ENCODE measurements around the gene CLRN3.
A peak's percentile ranks its signal among the peaks of the same experiment; 100 is the strongest.

The CLRN3 gene, protein sequence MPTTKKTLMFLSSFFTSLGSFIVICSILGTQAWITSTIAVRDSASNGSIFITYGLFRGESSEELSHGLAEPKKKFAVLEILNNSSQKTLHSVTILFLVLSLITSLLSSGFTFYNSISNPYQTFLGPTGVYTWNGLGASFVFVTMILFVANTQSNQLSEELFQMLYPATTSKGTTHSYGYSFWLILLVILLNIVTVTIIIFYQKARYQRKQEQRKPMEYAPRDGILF

DNA sequence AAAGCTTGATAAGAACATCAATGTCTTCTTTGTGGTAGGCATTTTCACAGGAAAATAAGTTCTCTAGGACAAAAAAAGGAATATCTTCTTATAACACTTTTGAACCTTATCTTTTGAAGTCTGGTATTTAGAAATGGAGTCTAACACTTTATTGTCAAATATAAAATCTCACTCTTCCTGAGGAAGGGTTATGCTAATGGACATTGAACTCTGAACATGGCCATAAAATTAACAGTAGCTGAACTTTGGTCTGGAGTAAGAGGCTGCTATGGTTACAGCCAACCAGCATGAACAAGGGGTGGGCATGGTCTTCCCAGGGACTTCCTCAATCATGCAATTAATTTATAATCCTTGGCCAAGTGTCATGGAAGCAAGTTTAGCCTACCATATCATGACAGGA is at the start of gene CLRN3:
Gene CLRN3, minus strand, starts transcription at position 199 of the 400 bp plus-strand sequence. Its CDS starts 157 bp downstream, at position 42.
- DNase-seq: no peak

DNA sequence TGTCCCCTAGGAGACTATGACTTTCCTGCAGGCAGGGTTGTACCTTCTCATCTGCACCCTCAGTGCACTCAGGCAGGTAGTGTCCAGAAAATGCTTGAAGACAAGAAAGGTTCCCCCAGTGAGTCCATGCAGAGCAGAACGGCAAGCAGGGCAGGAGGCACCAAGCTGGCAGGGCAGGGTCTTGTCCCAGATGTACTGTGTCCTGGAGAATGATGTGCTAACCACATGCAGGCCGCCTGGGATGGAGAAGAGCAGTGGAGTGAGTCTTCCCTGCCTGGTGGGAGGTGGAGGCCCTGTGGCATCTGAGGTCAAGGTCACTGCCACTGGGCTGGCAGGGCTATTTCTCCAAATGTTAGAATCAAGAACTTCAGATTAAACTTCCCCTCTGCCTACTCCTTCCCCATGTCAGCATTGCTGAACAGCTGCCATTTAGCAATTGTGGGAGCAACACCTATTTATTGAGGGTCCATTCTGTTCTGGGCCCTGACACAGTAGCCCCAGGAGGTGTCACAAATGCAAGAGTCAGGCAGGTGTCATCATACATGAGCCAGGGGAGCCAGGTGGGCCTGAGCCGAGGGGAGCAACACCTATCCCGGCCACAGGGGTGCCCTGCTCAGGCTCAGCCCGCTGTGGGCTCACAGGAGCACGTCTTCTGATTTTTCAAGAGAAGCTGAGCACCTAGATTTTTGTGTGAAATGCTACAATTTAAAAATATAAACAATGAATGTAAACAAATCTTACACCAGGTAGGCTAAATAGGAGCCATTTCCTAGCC is 48.3 kb upstream of the CLRN3 start:
- DNase-seq: no peak

DNA sequence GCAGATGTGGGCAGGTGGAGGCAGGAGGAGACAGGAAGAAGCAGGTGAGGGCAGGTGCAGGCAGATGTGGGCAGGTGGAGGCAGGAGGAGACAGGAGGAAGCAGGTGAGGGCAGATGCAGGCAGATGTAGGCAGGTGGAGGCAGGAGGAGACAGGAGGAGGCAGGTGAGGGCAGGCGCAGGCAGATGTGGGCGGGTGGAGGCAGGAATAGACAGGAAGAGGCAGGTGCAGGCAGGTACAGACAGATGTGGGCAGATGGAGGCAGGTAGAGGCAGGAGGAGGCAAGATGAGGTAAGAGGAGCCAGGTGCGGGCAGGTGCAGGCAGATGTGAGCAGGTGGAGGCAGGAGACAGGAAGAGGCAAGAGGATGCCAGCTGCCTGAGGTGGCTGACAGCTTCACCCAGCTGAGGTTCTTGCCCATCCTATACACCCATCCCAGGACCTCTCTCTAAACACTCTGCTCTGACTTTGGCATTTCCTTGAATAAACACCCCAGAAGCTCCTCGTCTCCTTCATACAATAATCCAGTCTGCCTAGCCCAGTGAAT is 47.1 kb upstream of the CLRN3 start:
- no peak for DNase-seq

DNA sequence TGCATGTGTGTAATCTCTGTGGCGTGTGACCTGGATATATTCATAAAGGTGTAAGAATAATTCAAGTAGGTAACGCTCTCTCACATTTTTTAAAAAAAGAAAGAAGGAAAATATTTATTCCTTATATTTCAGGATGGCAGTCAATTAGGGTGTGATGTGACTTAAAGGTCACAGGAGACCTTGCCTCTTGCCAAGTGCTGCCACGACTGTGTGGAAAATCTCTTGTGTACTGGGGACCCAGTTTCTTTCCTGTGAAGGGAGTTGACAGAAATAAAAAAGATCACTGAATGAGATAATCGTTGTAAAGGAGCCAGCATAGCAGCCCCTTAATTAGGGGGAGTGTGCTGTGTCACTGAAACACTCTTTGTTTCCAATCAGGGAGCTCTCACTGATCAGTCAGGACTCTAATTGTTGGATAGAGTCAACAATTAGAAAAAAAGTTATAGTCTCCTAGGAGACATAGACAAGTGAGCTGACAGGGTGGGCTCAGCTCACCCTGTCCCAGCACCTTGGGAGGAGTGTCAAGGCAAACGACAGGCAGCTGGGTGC is 45.2 kb upstream of the CLRN3 start:
- no peak for DNase-seq

DNA sequence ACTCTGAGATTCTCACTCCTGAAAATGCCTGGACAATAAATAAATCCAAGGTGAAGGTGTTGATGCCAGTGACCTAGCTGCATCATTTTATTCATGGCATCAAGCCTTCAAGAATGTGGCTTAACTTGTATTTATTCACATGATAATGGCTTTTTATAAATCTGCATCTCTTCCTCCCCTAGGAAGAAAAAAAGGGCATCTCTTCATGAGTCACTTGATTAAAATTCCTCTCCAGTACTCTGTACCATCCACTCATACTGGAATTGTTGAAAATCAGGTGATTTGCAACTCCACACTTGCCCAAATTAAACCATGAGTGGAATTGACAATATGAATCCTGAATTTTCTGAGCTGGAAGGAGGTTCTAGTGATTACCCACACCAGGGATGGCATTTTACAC is 44.3 kb upstream of the CLRN3 start:
- no peak for DNase-seq

DNA sequence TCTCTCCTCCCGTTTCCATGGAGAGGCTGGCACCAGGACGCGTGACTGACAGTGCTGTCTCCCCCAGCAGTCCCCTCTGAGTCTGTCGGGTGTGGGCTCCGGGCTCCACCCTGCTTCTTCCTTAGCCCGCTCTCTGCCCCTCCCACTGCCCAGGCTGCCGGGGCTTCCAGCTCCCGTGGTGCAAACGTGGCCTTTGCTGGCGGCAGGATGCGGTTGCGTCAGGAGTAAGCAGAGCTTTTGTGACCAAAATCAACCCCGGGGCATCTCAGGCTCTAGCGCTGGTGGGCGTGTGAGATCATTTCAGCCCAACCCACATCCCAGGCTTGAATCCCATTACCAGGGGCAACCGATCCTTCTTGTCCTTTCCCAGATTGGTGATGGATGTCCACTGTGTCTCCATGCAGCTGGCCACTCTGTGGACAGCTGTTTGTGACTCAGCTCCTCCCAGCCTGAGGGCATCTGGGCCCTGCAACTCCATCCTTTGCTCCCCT is 42.4 kb upstream of the CLRN3 start:
- no peak for DNase-seq

DNA sequence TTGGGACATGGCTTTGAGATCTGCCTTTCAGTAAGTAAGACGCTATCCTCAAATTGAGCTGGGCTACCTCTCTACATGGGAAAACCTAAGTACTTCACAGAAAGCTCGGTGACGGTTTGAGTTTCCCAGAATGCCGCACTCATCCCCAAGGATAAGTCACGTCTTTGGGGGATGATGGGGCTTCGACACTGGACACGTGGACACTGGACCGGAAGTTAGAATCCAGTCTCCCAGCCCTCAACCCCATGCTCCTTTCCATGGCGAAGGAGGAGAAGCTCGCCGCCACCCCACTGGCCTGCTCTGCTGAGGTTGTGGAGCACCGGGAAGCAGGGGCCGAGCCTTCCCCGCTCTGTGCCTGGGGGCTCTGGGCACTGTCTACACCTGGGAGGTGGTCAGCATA is 41.6 kb upstream of the CLRN3 start:
- no peak for DNase-seq

DNA sequence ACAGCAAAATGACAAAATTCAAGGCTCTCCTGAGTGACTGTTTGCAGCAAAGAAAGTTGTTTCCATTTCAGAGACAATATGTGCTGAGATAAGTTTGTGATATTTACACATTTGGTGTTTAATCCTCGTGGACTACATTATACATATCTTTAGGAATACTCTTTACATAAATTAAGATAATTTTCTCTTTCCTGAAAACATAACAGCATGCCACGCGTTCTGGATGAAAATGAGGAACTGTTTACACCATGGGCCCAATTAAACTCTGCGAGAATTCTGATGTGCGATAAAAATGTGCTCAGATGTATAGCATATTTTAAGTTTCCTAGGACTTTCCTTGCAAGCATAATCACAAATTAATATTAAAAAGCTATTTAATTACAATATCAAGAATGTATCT is 40.5 kb upstream of the CLRN3 start:
- no peak for DNase-seq

DNA sequence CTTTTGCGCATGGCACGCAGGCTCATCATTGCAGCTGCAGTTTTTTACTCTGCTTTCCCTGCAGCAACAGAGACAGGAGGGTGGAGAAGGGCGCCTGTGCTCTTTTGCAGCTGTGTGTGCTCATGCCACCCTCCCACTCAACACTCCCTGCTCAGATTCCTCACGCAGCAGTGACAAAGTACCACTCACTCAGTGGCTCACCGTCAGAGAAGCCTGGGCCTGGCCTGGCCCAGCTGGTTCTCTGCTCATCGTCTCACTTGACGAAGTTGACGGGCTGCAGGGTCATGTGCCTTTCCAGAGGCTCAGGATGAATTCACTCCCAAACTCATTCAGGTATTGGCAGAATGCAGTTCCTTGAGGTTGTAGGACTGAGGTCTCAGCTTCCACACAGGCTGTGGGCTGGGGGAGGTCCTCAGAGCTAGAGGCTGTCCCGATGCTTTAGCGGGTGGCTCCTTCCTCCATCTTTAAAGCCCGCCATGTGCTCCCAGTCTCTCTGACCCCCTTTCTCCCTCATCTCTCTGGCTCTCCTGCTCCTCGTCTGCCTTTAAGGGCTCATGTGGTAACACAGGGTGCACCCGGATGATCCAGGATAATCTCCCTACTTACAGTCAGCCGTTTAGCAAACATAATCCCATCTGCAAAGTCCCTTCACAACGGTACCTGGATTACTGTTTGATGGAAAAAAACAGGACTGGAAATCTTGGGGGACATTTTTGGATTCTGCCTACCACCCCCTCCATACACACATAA is 40.0 kb upstream of the CLRN3 start:
- no peak for DNase-seq

DNA sequence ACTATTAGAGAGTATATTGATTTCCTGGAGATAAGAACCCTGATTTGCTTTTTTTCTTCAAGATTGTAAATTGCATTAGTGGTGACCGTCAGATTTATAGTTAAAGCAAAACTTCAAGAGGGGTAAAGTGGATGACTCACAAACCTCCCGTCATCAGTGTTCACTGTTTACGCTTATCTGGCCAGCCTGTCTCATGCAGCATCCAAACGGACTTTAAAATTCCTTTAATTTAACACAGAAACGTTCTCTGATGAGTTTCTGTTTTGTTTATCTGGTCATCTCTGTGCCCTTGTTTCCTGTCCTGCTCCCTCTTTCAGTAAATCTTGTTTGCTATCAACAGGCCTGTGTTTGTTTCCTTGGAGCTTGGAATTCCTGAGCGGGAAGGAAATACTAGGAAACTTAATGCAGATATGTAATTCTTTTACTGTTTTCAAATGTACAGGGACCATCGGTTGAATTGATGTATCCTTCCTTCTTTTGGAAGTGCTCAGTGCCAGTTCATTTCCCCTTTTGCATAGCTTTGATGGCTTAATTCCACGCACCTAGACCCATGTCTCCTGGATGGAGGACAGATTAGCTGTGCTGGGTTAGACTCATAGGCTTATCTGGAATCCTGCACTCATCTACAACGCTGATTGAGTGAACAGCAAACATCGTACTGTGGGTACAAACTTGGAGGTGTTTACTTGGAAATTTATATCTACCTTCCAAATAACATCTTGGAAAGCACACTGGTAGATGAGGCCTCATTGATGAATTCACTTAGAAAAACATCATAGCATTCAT is 35.5 kb upstream of the CLRN3 start:
- no peak for DNase-seq

DNA sequence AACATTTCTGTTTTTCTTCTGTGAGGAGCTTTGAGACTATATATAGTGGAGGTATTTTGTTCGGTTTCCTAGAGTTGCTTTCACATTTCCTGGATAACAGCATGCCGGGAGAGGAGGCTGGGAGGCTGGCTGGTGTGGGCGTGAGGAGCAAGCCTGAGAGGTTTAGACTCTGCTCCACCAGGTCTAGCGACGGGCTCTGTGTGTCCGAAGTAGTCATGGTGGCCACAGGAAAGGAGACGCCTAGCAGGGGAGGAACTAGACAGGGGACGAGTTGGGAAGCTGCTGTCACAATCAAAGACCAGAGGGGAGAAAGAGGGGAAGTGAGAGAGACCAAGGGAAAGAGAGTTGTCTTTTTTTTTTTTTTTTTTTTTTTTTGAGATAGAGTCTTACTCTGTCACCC is 33.7 kb upstream of the CLRN3 start:
- peak; percentile 94 for DNase-seq

DNA sequence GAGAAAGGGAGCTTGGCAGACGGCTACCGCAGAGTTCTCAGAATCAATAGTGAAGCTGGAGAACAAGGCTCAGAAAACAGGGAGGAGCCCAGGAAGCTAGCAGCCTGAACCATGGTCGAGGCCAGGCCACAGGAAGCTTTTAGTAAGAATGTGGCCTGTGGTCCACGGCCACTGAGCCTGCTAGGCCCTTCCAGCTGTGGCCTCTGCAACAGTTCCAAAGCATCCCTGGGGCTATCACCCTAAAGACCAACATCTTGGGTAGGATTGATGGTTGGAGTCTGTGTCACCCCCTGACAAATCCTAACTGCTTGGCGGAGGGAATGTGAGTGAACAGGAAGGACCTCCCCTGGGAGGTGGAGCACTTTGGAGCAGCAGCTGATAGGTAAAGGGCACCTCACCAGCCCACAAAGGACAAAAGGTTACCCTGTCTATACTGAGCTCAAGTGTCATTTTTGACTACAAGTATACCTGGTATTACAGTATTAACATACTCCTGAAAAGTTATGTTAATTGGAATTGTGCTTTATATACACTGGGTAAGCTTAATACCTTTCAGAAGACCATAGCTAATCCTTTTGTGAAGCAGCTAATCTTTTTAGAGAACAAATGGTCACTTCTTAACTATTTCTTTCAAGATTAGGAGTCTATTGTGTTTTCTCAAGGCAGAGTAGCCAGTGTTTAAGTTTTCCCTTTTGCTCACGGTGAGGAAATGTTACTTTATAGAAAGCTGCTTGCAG is 32.9 kb upstream of the CLRN3 start:
- peak; percentile 95 for DNase-seq

DNA sequence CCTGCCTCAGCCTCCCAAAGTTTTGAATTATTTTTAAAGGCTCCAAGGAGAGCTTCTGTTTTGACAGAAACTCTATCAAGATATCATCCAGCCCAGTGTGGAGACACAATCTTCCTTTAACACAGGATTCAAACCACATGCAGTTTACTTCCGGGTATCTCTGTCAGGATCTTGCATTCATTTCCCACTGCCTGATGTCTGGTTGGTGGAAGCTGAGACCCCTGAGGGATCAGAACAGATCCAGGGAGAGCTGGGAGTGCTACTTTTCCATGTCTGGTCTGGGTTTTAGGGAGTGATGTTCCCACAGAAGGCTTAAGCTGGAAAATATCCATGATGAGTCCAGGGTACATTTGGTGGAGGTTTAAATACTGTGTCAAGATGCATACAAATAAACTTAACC is 30.9 kb upstream of the CLRN3 start:
- no peak for DNase-seq

DNA sequence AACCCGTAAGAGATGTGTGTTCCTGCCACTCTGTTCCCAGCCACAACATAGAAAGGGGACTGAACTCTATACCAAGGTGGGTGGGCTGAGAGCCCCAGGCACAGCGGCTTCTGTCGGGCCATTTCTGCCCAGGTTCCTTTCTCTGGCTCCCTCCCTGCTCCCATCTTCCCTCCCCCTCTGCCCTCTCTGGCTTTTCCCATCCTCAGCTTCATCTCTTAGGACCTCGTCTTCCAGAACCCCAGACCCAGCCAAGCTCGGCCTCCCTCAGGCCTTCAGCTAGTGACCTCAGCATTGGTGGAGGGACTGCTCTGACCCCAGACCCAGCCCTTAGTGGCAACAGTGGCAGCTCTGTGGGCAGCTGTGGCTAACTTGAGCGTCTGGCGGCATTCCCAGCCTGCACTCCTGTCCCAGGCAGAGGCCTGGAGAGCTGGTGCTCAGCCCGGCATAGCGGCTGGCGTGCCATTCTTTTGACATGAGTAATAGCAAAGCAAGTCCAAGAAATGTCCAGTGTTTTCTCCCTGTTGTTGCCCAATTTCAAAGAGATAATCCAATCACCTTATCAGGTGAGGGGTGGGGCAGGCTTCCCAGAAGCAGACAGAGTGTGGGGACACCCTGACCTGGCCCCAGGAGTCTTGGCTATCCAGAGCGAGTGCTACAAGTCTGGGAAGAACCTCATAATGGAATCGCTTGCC is 30.1 kb upstream of the CLRN3 start:
- DNase-seq: no peak

DNA sequence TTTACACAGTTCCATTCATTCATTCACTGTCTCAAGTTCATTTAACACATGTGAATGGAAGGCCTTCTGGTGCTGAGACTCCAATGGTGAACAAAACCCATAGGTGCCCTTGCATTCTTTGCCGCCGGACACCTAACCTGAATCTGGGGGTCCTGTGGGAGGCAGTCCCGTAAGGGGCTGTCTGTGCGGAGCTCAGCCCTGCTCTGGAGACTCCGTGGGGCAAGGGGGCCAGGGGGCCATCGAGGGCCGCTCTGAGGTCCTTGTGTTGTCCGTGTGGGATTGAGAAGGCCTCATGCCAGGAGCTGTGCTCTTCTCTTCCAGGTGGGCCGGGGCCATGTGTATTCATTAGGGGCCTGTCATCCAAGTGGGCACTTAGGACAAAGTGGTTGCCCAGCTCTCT is 29.5 kb upstream of the CLRN3 start:
- DNase-seq: no peak

DNA sequence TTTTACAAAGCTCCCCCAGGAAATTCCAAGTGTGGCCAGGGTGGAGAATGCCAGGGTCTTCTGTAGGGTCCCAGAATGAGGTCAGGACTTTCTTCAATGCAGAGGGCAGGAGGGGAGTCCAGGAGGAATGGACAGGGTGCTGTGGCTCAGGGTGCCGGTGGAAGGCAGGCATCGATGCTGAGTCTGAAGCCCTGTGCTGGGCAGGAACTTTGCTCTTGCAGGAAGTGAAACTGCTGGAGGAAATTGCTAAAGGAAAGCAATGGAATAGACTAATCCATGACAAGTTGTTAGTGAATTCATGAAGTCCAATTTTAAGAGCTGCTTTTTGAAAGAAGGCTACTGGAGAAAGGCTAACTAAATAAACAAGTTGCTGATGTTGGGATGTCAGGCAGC is 29.0 kb upstream of the CLRN3 start:
- peak; percentile 91 for DNase-seq

DNA sequence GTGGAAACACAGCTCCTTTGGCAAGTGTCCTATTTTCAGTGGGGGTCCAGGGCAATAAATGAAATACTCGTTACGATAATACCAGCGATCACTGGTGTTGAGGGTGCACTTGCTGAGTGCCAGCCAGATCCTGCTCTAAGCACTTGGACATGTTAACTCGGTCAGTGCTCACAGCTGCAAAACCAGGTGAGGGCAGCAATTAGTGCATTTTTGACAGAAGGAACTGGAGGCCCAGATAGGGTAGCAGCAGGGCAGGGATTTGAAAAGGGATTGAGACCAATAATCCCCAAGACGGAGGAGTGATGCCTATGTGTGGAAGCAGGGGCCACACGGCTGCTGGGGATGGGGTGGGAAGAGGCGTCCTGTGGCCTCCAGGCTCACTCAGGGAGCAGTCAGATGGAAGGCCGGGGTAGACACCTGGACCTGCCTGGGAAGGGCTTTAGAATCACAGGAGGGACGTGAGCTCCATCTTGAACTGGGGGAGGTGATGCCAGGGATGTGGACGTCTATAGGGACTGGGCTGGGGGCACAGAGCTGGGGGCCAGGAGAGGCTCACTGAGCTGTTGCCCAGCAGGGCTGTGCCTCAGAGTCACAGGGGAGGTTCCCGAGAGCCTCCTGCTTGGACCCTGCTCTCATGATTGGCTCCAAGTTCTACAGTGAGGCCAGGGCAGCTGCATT is 28.5 kb upstream of the CLRN3 start:
- DNase-seq: no peak

DNA sequence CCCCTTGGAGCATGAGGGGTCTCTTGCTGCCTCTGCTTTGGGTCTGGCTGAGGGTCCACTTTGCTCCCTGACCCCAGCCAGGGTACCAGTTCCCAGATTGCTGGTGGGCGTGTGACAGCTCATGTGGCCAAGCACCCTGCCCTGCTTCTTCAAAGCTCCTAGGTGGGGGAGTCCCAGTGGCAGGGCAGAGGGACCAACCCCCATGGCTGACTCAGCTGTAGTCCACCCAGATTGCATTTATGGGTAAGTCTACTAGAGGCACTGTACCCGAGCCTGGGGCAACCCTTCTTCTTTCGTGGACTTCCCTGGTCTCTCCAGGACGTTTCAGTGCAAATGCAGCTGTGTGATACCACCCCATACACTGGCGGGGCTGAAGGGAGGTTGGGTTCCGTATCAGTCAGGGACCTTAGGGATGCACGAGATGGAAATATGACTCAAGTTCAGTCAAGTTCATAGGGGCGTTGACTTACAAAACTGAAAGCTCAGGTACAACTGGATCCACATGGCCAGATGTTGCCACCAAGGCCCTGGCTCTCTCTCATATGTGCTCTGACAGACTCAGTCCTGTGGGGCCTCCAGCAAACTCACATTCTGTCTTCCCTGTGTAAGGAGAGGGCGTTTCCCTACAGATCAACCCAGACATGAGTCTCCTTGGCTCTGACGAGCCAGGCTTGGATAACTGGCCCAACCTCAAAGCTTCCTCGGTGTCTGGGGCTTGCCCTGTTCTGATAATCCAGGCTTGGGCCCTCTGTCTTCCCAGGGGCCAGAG is 27.7 kb upstream of the CLRN3 start:
- DNase-seq: peak; percentile 63

DNA sequence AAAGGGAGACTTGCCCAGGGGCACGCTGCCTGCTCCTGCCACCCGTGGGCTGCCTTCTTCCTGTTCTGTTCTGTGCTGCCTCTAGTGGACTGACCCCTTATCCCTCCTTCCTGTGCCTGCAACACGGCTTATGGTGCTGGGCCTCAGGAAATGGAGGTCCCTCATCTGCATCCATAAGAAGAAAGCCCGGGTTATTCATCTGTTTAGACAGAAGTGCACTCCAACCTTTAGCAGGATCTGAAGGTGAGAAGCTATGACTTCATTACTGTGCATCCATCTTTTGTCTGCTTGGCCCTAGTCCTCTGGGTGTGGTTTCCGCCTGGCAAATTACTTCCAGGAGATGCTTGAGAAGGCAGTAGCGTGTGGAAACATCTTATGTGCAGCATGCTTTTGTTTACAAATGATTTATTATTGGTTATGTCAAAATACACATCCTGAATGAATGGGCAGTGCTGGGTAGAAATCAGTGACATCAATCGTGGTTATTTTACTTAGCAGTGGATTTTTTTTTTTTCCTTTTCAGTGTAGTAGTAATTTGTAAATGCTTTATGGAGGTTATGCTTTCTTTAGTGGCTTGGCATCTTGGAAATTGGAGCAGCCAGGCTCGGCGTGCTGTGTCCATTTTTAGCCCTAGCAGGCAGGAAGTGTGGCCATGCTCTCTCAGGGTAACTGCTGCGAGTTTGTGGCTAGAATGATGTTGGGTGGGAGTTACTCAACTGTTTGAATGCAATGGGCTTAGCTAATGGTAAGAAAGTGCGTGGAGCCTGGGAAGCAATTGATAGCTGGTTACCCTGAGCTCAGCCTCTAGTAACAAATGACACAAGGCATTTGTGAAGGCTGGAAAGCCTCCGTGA is 26.9 kb upstream of the CLRN3 start:
- DNase-seq: peak; percentile 95

Measured in MV-4-11 (cell line).